Right renal cortex interstitium (tissue), 3 donors: ENCODE measurements around the gene MOBP. TPM values are rescaled to one million over a fixed set of nuclear protein-coding genes. Genes with fewer than 3 reads are reported as not detected.
"Not testable (repeated sequence)": the region's sequence is repeated elsewhere in the genome, so short reads cannot be mapped to it uniquely, and the experiment has no call there.

Experiments used
- DNase-seq, 3 donors: peaks; one replicate each; pipeline ENCODE4 v3.0.0-alpha.2; 2013; ENCODE audit warnings: low read depth in 3 of 3, low spot score in 2 of 3
- polyA plus RNA-seq, 3 donors: library from polyadenylated mRNA; unstranded; fragments of 120-200 nt; gene quantifications; one replicate each; pipeline ENCODE4 v1.2.1, GENCODE V29; 2013; ENCODE audit not compliant: insufficient read length in 3 of 3

Gene MOBP
- polyA plus RNA-seq, 3 donors = 0.04 to 0.08 TPM; not detected in 1

GRCh38 chr3:39448506-39449233, 18.8 kb upstream of the MOBP start:
- no peak for DNase-seq

- no peak for DNase-seq
Observed at GRCh38 chr3:39449796-39450195, 17.7 kb upstream of the MOBP start.

GRCh38 chr3:39453134-39453533, 14.3 kb upstream of the MOBP start:
- no peak for DNase-seq

- DNase-seq = not testable (repeated sequence)
Observed at GRCh38 chr3:39453872-39454271, 13.6 kb upstream of the MOBP start.

GRCh38 chr3:39454591-39455217, 12.8 kb upstream of the MOBP start:
- DNase-seq = no peak

GRCh38 chr3:39456159-39456558, 11.3 kb upstream of the MOBP start:
- no peak for DNase-seq

GRCh38 chr3:39457361-39457760, 10.1 kb upstream of the MOBP start:
- DNase-seq = no peak

GRCh38 chr3:39458579-39458978, 8.9 kb upstream of the MOBP start:
- DNase-seq = not testable (repeated sequence)

GRCh38 chr3:39460677-39461076, 6.8 kb upstream of the MOBP start:
- no peak for DNase-seq

GRCh38 chr3:39463269-39463668, 4.2 kb upstream of the MOBP start:
- no peak for DNase-seq

GRCh38 chr3:39466988-39467387, 492 bp upstream of the MOBP start:
- DNase-seq = no peak

GRCh38 chr3:39468108-39468436, 592 bp downstream of the MOBP start:
- DNase-seq = no peak

- no peak for DNase-seq
Observed at GRCh38 chr3:39469258-39469657, 1.8 kb downstream of the MOBP start.

- DNase-seq = no peak
Observed at GRCh38 chr3:39469945-39470344, 2.5 kb downstream of the MOBP start.

GRCh38 chr3:39471652-39472051, 4.2 kb downstream of the MOBP start:
- no peak for DNase-seq

GRCh38 chr3:39473452-39474125, 6.1 kb downstream of the MOBP start:
- no peak for DNase-seq

GRCh38 chr3:39474126-39474515, 6.6 kb downstream of the MOBP start:
- DNase-seq = no peak

- DNase-seq = no peak
Observed at GRCh38 chr3:39476783-39477182, 9.3 kb downstream of the MOBP start.

GRCh38 chr3:39478226-39478625, 10.7 kb downstream of the MOBP start:
- no peak for DNase-seq

- DNase-seq = no peak
Observed at GRCh38 chr3:39479701-39480414, 12.4 kb downstream of the MOBP start.

- DNase-seq = no peak
Observed at GRCh38 chr3:39485547-39485946, 18.1 kb downstream of the MOBP start.
